MCF 10A (cell line): Measurements from ENCODE around the gene TCF7L2. TPM values are rescaled to one million over a fixed set of nuclear protein-coding genes. Genes with fewer than 3 reads are reported as not detected.

Source experiments
- BruUV-seq: library from RNA; stranded (reverse); fragments of 400-500 nt; replicated peaks from 2 replicates; lab custom pipeline; 2021; lab: Mats Ljungman, UMichigan
- CTCF ChIA-PET: fragments of 300-600 bp; sonication (Branson Sonifier 250); formaldehyde crosslinking; extraction: SDS; loops from one replicate; lab custom pipeline; 2021; ENCODE audit warnings: antibody characterized with exemption, inconsistent platforms; lab: Yijun Ruan, JAX
- POLR2A ChIA-PET: fragments of 300-600, 350-650 bp; sonication (Branson Sonifier 250); formaldehyde crosslinking; extraction: SDS; loops from one replicate; lab custom pipeline; 2020; ENCODE audit warnings: antibody characterized with exemption, inconsistent platforms; lab: Yijun Ruan, JAX
- DNase-seq: peaks from one replicate; pipeline ENCODE4 v3.0.0-alpha.2; 2018; ENCODE audit not compliant: unreplicated experiment
- H3K27ac Mint-ChIP-seq: one replicate; pipeline ENCODE4 v1.8.0; 2022; ENCODE audit warnings: mild to moderate bottlenecking, low read depth, mixed read lengths; ENCODE audit not compliant: unreplicated experiment
- H3K27me3 Mint-ChIP-seq: one replicate; pipeline ENCODE4 v1.8.0; 2022; ENCODE audit warnings: mixed read lengths; ENCODE audit not compliant: insufficient read depth, unreplicated experiment
- H3K36me3 Mint-ChIP-seq: one replicate; pipeline ENCODE4 v1.8.0; 2022; ENCODE audit warnings: mild to moderate bottlenecking, moderate library complexity, mixed read lengths; ENCODE audit not compliant: insufficient read depth, unreplicated experiment
- H3K4me1 Mint-ChIP-seq: one replicate; pipeline ENCODE4 v1.8.0; 2022; ENCODE audit warnings: mixed read lengths; ENCODE audit not compliant: insufficient read depth, unreplicated experiment
- H3K4me3 Mint-ChIP-seq: one replicate; pipeline ENCODE4 v1.8.0; 2022; ENCODE audit warnings: mild to moderate bottlenecking, moderate library complexity, mixed read lengths; ENCODE audit not compliant: unreplicated experiment
- H3K9me3 Mint-ChIP-seq: one replicate; pipeline ENCODE4 v1.8.0; 2022; ENCODE audit warnings: mixed read lengths; ENCODE audit not compliant: unreplicated experiment
- CTCF ChIP-seq: fragments of 200-600 bp; IDR thresholded peaks from one replicate; pipeline ENCODE4 v1.8.0; 2022; ENCODE audit warnings: antibody characterized with exemption, mild to moderate bottlenecking; ENCODE audit not compliant: unreplicated experiment
- intact Hi-C: fragments of 100-400 bp; cut with micrococcal nuclease; formaldehyde crosslinking; loops from 2 replicates; pipeline ENCODE4 v1.14.1; 2022
- total RNA-seq: library from RNA; stranded (reverse); gene quantifications from 2 replicates; pipeline ENCODE4 v1.2.3, GENCODE V29; 2022

Gene TCF7L2
- total RNA-seq, 1 experiment from 2014 or later = 25.2 TPM

GRCh38 chr10:112991888-112992491, 41.9 kb downstream of the TCF7L2 start:
- Mint-ChIP-seq H3K9me3 (no peaks in the 10 kb centered on the region), H3K27ac (peak overlapping the region; percentile 49), H3K4me1 (peaks cover 23% of the 10 kb centered on the region), H3K36me3 (peaks cover 50% of the 10 kb centered on the region), H3K27me3 (no peaks in the 10 kb centered on the region), H3K4me3 (peak overlapping the region; percentile 50)
- ChIA-PET CTCF (interaction anchor here (0.6 to 1.4 kb wide), 6 partner anchors 10 to 455 kb away, joined by 3 to 5 read pairs (median 4); no protein-coding TSS in a partner anchor), POLR2A (interaction anchor here (0.7 to 3.4 kb wide), 21 partner anchors 8 to 119 kb away, joined by 3 to 26 read pairs (median 4); no protein-coding TSS in a partner anchor)
- BruUV-seq = no TSS peak
- intact Hi-C loops = loop anchor here (5.0 kb wide), 1 partner anchor 65 kb away; no protein-coding TSS in a partner anchor
- peak; percentile 86 for DNase-seq
- TF ChIP-seq CTCF = no peak

- peaks cover 29% of the 10 kb centered on the region for H3K4me1 Mint-ChIP-seq
- peaks cover 33% of the 10 kb centered on the region for H3K36me3 Mint-ChIP-seq
- no peak overlapping the region for H3K4me3 Mint-ChIP-seq
- no peaks in the 10 kb centered on the region for H3K9me3 Mint-ChIP-seq
- H3K27ac Mint-ChIP-seq = no peak overlapping the region
- intact Hi-C loops = no loop called here
- DNase-seq = no peak
- no TSS peak for BruUV-seq
- H3K27me3 Mint-ChIP-seq = no peaks in the 10 kb centered on the region
- POLR2A ChIA-PET = interaction anchor here (0.8 kb wide), 2 partner anchors 29 to 116 kb away, joined by 3 read pairs; no protein-coding TSS in a partner anchor
- TF ChIP-seq CTCF = no peak
- CTCF ChIA-PET = interaction anchor here (0.6 to 1.2 kb wide), 3 partner anchors 15 to 389 kb away, joined by 3 read pairs; no protein-coding TSS in a partner anchor
Observed at GRCh38 chr10:112996462-112996861, 46.4 kb downstream of the TCF7L2 start.

- ChIA-PET POLR2A (interaction anchor here (1.0 to 1.4 kb wide), 2 partner anchors 60 to 95 kb away, joined by 3 to 5 read pairs; no protein-coding TSS in a partner anchor), CTCF (interaction anchor here (0.6 to 1.1 kb wide), 2 partner anchors 9 to 40 kb away, joined by 3 to 4 read pairs; no protein-coding TSS in a partner anchor)
- H3K27me3 Mint-ChIP-seq = no peaks in the 10 kb centered on the region
- no TSS peak for BruUV-seq
- peaks cover 30% of the 10 kb centered on the region for H3K36me3 Mint-ChIP-seq
- H3K4me1 Mint-ChIP-seq = peaks cover 19% of the 10 kb centered on the region
- no peak overlapping the region for H3K4me3 Mint-ChIP-seq
- no peak for TF ChIP-seq CTCF
- no peak overlapping the region for H3K27ac Mint-ChIP-seq
- no peak for DNase-seq
- H3K9me3 Mint-ChIP-seq = no peaks in the 10 kb centered on the region
- intact Hi-C loops = no loop called here
Observed at GRCh38 chr10:112999102-112999501, 49.1 kb downstream of the TCF7L2 start.

GRCh38 chr10:113000442-113000841, 50.4 kb downstream of the TCF7L2 start:
- DNase-seq = no peak
- Mint-ChIP-seq H3K27ac (peak overlapping the region; percentile 88), H3K4me3 (peak overlapping the region; percentile 63), H3K4me1 (peaks cover 20% of the 10 kb centered on the region), H3K27me3 (no peaks in the 10 kb centered on the region), H3K36me3 (peaks cover 33% of the 10 kb centered on the region), H3K9me3 (no peaks in the 10 kb centered on the region)
- ChIA-PET CTCF (no interaction called here), POLR2A (interaction anchor here (0.9 to 1.4 kb wide), 2 partner anchors 9 to 59 kb away, joined by 5 to 7 read pairs; no protein-coding TSS in a partner anchor)
- no TSS peak for BruUV-seq
- intact Hi-C loops = loop anchor here (5.0 kb wide), 1 partner anchor 72 kb away; no protein-coding TSS in a partner anchor
- TF ChIP-seq CTCF = no peak
